HG03457 (cell line): ENCODE measurements around the gene SVIL.
"Not testable (repeated sequence)": the region's sequence is repeated elsewhere in the genome, so short reads cannot be mapped to it uniquely, and the experiment has no call there.

ENCODE experiments used
- ATAC-seq: cut with Tn5 transposase; IDR thresholded peaks from one replicate; pipeline ENCODE4 v1.9.1; 2021; ENCODE audit warnings: moderate number of reproducible peaks; ENCODE audit not compliant: unreplicated experiment

SVIL gene

DNA sequence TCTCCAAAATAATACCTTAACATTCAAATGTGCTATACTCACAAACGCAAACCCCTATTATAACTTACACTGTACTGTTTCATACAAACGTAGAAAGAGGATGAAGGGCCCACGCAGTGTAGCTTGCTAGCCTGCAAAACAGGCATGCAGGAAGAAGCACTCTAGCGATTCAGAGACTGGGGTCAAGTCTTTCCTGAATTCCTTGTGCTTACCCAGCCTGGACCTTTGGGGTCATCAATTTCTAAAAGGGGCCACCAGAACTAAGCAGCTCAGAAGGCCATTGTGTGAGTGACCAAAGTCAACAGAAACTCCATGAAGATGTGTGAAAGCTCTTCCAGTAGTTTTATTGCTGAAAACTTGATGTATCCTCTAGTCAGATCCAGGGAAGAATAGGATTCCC is 111.9 kb downstream of the SVIL start:
- ATAC-seq: no peak

DNA sequence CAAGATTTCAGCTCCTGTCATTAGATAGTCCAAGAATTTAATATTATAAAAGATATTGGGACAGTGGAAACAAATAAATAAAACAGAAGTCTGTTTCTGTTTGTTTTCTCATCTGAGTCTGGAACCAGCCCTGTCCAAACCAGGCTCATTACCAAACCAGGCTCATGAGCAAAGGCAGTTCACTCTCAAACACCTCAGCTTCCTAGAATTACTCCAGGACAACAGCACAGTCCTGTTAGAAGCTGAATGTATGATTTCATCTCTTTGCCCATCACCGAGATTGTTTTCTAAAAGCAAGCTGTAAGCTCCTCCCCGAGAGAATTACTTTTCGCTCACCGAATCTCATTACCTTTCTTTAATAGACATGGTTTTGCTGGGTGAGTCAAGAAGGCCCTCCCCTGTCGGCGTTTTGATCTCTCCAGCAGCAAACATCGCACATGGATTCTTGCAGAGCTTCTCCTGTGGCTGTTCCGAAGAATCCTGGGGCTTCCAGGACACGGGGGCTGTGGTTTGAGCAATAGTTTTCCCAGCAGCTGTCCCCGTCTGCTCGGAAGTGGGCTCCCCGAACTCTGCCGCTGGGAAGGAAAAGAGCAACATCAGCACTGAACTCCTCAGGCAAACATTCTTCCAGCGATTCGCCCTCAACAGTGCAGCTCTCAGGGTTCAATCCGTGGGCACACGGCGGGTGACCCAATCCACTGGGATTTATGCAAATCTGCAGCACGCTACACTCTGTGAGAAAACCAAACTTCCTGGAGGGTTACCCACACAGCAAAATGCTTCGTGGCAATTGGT is 112.5 kb downstream of the SVIL start:
- no peak for ATAC-seq

DNA sequence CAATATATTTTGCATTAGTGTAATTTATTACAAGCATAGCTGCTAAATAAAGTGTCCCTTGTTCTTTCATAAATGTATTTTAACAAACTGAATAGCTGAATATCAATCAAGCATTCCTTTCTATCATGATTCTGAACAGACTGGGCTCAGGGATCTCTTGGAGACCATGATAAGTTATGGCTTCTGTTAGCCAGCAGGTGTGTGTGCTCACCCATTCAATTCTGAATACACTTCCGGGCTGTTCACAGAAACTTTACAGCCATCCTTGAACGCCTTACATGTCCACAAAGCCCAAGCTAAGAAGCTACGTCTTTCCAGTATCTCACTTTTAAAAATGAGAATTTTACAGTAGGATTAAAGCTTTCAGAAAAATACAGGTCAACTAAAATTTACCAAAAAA is 115.1 kb downstream of the SVIL start:
- ATAC-seq: no peak

DNA sequence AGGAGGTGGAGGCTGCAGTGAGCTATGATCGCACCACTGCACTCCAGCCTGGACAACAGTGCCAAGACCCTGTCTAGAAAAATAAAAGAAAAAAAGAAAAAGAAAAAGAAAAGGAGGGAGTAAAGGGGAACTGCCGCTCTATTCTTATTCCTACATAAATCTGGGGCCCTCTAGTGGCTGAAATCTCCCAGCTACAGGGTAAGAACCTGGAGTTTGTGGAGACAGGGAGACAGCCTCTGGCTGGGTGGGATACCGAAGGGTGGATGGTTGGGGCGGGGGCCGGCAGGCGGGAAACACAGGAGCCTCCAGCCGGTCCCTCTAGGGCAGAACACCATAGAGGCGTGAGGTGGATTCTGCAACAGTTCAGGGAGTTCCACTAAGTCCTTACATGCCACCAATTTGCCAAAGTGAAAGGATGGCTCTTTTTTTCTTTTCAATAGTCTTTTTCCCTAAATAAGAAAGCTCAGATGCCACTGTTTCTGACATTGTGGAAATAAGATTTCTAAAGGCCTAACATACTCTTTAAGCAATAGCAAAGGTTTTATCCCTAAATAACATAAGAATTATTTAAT is 117.3 kb downstream of the SVIL start:
- no peak for ATAC-seq

DNA sequence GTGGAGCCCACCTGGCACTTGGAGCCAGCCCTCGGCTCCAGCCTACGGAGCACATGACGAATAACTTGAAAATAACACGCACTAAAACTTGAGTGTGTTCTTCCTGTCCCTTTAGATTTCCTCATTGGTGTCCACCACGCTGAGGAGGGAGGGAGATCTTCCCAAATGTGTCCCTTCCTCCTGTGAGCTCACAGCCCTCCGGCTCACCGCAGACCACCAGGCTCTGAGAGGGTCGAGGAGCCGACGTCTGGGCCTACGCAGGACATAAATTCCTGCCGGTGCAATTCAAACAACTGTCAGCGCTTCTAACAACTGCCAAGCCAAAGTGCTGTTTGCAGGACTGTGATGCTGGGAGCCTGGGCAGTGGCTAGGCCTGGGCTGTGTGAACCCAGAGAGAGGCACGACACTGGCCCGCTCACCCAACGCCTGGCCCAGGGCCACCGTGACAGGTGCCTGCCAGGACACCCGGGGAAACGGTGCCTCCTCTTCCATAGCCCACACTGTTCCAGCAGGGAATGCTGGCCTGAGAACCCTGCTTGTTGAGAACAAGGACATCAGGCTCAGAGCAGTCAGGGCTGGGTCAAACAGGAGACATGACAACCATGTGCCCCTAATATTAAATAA is 118.3 kb downstream of the SVIL start:
- not testable (repeated sequence) for ATAC-seq

DNA sequence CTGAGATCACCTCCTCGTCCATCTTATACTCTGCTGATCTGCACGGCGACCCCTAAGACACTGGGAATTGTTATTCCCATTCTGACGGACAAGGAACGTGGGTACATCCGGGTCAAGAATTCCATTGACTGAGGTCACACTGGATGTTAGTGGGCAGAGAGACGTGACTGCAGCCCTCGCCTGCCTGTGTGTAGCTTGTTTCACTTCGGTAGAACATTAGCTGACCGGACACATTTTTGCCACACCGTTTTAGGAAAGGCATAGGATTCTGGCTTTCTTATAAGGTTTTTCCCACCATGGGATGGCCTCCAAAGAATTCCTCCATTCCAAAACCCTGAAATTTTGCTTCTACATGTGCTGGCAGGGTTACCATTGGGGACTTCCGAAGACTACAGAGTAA is 118.9 kb downstream of the SVIL start:
- not testable (repeated sequence) for ATAC-seq

DNA sequence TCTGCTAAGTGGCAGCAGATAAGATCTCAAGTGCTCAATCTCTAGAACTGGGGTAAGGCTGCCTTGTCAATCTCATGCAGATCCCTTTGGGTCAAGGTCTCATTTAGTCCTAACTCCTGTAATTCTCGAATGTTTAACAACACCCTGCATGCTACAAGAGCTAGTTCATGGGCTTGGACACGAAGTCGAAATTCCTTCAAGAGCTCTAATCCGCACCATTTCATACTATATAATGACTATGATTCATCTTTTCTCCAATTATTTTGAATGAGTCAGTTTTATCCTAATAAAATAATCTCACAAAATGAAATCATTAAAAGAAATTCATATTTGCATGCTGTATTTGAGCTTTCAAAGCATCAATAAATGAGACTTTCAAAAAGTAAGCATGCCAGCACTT is 119.7 kb downstream of the SVIL start:
- ATAC-seq: not testable (repeated sequence)

DNA sequence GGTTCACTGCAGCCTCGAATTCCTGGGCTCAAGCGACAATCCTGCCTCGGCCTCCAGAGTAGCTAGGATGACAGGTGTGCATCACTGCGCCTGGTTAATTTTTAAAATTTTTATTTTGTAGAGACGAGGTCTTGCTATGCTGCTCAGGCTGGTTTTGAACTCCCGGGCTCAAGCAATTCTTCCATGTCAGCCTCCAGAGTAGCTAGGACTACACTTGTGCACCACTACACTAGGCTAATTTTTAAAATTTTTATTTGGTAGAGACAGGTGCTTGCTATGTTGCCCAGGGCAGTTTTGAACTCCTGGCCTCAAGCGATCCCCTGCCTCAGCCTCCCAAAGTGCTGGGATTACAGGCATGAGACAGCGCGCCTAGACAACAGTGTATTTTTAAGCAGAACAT is 120.5 kb downstream of the SVIL start:
- ATAC-seq: no peak

DNA sequence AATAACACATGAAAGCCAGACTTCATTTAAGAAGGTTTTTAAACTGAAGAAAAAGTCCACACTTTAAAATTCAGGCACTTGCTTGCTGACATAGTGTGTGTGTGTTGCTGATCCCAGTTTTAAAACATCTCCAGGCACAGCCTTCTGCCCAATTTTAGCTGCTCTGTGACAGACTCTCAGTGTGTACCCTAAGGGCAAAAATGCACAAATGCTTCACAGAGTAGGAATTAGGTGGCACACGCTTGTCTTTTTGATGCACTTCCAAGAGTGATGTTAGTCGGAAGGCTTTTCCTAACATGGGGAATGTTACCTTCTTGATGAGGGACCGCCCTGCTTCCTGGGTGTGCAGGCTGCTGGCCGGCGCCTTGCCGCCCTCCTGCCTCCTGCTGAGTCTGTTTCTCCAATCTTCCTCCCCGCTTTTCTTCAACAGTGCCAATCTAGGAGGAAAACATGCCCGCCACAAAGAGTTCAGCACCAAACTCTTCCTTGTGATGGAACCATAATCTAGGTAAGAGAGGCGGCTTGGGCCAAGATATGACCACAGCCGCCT is 122.3 kb downstream of the SVIL start:
- ATAC-seq: no peak

DNA sequence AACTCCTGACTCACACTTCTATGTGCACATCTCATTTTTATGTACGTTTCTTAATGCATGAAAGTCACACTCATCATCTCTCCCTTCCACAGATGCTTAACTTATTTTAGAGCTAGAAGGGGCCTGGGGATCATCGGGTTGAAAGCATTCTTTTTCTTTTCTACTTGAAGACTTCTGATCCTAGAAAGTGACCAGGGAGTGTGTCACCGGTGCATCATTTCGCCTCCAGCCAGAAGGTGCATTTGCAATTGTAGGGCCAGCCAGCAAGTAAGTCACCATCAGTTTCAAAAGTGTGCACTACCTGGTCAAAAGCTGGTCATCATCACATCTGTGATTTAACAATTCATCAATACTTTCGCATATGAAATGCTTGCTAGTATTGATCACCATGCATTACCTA is 123.0 kb downstream of the SVIL start:
- not testable (repeated sequence) for ATAC-seq

DNA sequence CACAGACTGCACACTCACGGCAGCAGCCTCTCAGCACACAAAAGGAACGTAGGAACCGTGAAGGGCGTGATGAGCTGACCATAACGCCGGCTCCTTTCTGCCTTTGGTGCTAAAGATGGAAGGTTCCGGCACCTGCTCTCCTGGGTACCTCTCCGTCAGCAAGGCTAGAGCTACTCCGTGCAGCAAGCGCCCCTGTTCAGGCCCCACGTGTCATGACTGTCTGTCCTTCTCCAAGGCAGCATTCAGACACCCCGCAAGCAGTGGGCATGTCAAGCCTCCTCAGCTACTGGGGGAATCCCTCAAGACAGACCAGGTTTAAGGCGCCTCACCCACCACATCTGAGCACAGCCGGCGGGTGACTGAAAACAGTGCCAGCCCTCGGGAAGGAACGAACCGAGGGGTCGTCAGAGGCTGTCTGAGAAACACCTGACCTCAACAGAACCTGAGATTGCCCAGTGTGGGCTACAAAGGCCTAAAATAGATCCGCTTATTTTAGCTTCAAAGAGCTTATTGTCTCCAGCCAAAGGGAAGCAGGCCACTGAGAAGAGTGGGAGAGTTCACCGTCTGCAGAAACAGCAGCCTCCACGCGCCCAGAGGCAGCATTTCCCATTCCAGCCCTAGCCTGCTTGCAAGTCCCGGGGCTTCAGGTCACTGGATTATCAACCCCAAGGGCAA is 124.2 kb downstream of the SVIL start:
- ATAC-seq: not testable (repeated sequence)

DNA sequence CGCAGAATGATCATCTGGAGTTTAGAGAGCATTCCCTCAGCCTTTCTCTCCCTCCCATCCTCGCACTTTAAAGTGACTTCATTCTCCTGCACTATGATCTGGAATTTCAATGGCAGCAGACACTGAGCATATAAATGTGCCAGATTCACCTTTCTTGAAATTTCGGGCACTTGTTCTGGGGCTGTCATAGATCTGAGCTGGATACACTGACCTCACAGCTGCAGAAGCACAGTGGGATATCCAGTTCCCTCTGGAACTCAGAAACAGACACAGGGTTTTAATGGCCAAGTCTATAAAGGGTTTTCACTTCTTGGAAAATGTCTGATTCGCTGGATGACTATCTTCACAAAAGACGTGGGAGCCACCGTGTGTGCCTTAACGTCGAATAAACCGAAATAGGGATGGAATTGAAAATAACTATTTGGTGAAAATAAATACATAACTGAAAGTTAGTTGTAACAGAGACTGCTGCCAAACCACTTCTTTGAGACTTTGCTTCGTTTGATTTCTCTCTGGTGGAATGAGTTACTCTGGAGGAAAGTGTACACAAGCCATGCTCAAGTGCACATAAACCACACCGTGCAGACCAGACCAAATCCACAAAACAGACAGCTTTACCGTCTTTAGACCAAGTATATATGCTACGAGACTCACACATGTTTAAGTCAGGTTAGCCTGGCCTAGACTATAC is 126.1 kb downstream of the SVIL start:
- no peak for ATAC-seq

DNA sequence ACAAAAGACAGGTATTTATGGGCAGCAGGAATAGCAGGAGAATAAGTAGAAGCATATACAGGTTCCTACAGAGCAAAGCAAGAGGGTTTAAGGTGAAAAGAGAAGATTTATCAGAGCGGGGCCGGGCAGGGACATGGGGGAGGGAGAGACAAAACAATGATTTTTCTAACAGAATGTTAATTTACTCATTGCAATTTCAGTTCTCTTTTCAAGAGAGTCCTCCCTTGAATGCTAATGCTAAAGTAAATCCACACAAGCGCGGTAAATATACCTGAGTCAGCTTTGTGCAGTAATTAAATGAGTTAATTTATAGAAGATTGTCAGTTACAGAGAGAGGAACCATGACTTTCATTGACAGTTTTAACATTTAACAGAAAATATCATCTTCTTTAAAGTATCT is 127.0 kb downstream of the SVIL start:
- not testable (repeated sequence) for ATAC-seq

DNA sequence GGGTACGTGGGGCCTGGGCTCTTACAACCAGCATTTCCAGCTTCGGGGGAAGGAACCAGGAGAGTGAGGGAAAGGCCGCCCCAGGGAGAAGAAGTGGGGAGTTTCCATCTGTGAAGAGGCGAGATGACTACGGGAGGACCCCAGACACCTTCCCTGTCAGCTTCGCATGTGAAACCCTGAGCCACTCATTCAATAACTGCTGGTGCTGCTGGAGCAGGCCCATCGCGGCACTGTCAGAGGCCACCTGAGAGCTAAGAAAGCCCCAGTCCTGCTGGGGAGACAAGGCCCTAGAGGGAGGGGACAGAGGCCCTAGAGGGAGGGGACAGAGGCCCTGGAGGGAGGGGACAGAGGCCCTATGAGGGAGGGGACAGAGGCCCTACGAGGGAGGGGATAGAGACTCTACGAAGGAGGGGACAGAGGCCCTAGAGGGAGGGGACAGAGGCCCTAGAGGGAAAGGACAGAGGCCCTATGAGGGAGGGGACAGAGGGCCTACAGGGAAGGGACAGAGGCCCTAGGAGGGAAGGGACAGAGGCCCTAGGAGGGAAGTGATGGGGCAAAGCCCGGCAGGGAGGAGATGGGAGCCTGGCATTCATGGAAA is 128.3 kb downstream of the SVIL start:
- ATAC-seq: not testable (repeated sequence)

DNA sequence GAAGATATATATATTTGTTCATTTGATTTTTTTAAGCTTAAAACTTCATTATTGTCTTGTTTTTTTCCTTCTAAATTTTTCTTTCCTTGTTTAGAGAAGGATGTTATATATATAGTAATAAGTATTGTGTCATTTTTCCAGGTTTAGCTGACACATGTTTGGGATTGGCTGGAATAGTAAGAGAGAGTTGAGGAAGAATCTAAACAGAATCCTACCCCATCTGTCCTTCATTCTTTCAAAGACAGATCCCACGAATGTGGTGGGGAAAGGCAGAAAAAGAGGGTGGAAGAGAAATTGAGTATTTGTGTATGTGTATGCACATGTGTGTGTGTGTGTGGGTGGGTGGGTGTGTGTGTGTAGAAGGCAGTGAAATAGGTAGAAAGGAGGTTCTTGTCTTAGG is 132.4 kb downstream of the SVIL start:
- no peak for ATAC-seq

DNA sequence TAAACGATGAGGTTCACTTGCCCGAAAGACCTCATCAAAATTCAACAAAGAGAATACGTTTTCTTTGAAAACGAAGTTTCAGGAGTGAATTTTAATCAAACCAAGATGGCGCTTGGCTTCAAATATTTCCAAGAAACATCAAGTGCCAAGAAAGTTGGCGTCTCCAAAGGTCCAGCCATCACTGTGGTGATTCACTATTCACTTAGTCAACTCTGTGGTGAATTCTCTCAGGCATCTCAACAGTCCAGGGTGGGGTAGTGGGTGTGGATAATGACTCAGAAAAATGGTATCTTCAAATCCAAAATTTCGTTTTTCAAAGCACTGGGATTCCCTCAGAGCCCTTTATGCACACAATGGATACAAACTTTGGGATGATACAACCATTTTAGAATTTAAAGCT is 133.1 kb downstream of the SVIL start:
- ATAC-seq: no peak

DNA sequence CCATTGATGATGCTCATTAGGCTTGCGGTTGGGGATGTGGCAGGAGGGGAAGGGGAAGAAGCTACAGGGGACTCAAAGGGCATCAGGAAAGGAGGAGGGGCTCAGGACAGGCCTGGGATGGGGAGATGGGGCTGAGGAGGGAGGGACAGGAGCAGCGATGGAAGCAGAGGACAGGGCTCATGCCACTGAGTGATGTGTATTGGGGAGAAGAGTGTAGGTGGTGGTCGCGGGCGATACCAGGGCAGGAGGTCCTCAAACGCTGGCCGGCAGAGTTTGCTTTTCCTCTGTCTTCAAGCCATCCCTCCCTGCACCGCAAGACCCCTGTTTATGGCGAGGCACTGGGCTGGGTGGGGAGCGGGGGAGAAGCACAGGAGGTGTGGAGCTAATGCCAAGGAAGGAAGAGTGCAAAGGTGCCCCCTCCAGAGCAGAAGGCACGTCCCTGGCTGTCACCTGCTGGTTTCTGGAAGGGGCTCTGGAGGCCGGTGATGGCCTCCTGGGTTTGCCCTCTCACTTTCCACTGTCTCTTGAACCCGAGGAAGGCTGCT is 134.7 kb downstream of the SVIL start:
- no peak for ATAC-seq

DNA sequence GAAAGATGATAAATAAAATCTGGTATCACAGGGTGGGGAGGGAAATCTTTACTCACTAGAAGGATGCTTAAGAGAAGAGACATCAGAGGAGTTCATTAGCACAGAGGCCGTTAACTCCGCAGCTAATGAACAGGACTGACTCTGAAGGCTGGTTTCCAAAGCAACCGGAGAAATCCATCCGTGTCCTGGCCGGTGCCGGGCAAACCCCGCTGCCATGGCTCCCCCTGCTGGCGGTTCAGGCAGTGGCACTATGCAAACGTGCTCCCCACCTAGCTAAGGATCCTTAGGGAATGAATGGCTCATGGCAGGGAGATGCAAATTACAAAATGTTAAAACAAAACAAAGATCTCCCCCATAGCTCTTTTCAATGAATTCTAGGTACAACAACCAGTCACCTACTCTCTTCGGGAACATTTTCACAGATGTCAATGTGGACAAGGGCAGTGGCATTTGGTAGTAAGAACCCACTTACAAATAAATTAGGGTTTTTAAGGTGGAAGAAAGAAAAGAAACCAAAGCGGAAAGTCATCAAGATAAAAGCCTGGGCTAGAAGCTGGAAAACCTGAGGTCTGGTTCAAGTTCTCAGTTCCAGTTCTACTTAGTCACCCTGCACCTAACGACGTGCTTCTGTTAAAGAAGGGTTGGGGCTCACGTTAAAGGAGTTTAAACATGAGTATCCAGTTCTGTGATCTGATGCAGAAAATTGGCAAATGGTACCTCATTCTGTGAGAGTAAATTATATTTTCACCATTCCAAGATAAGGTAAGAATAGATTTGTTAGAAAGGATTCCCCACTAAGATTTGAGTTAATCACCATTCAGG is 138.2 kb downstream of the SVIL start:
- no peak for ATAC-seq

DNA sequence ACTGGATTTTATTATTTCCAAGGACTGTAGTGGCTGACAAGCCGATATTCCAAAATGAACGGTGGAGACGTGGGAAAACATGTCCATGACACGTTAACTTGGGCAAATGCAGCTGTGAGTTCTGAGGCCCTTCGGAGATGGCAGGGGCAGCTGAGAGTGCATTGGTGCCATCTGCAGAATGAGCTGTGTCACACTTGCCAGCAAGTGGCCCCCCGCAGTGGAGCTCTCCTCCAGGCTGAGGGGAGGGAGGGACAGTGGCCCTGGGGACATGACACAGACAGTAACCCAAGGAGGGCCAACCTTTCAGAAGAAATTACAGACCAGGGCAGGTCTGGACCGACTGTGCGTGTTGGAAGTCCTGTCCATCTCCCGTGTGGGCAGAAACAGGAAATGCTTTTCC is 139.4 kb downstream of the SVIL start:
- ATAC-seq: no peak
